A673 (cell line): ENCODE data around the gene ARF6.

Source experiments
- CTCF ChIP-seq: fragments of 300-800, 200-600 bp; sonication (generic); conservative IDR thresholded peaks from 2 replicates; pipeline ENCODE4 v1.5.1; 2017; ENCODE audit warnings: low read depth, mild to moderate bottlenecking, antibody characterized with exemption, low read length, moderate library complexity, mixed read lengths
- EZH2 ChIP-seq: fragments of 200-600 bp; sonication (generic); IDR thresholded peaks from 2 replicates; pipeline ENCODE4 v1.6.1; 2017; ENCODE audit warnings: borderline replicate concordance, low read depth, mild to moderate bottlenecking, mixed read lengths, antibody characterized with exemption, low read length; ENCODE audit not compliant: poor library complexity, severe bottlenecking

- TF ChIP-seq CTCF, result no peak
- no peak for TF ChIP-seq EZH2
Observed at GRCh38 chr14:49926803-49927202, 33.9 kb downstream of the ARF6 start.
